Bronchial epithelial cell (primary cell): ENCODE results near the gene ZNF548. TPM values are rescaled to one million over a fixed set of nuclear protein-coding genes. Genes with fewer than 3 reads are reported as not detected.

Source experiments
- DNase-seq: peaks from one replicate; pipeline ENCODE4 v3.0.0-alpha.2; 2010; ENCODE audit warnings: low read depth
- FAIRE-seq: peaks from 2 replicates; lab custom pipeline; 2011; peaks lifted over from hg19 to GRCh38; lab: Jason Lieb, UNC
- H3K27me3 ChIP-seq: 2 replicates; pipeline ENCODE4 v1.5.1; 2011; ENCODE audit warnings: low read length; ENCODE audit not compliant: control insufficient read depth, insufficient read depth
- H3K36me3 ChIP-seq: 2 replicates; pipeline ENCODE4 v1.5.1; 2011; ENCODE audit warnings: low read length; ENCODE audit not compliant: control insufficient read depth, insufficient read depth
- H3K4me3 ChIP-seq: 2 replicates; pipeline ENCODE4 v1.5.1; 2011; ENCODE audit warnings: mild to moderate bottlenecking, low read depth, low read length, control low read depth
- total RNA-seq: library from RNA; depleted of rRNA; stranded (reverse); fragments of >200 nt; gene quantifications from 2 replicates; pipeline ENCODE4 v1.2.1, GENCODE V29; 2014
- TF ChIP-seq, protein P1 (sequence below): IDR thresholded peaks from 2 replicates; pipeline ENCODE4 v1.5.1; 2011; ENCODE audit warnings: mild to moderate bottlenecking, moderate library complexity, low read length, control low read depth, inconsistent platforms; ENCODE audit not compliant: insufficient read depth, severe bottlenecking

The ZNF548 gene
- total RNA-seq, 1 donor from 2014 or later = 31.9 TPM

DNA sequence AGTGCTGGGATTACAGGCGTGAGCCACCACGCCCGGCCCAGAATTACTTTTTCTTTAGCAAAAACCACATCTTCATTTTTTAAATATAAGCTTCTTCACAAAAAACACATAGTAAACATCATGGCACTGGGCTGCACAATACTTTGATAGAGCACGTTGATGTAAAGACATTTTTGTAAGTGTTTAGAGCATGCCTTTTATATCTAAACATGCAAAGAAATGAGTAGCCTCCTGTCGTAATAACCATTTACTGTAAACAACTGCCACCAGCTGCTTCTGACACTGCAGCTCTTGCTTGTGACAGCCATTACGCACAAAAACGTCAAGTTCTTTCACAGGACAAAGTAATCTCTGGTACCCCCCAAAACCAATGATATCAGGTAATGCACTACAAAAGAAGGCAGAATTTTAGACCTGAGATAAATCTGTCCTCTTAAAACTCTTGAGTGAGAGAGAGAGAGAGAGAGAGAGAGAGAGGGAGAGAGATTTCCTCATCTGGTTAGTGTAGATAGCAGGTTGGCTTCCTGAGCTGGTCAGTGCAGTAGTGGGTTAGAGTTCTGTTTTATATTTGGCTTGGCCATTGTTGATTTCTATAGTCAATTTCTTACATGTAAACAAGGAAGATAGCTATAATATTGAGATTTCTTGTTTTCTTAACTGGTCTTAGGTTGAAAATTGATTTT, 6.7 kb upstream of the ZNF548 start:
- no peak for FAIRE-seq
- Histone ChIP-seq H3K36me3 (no peaks in the 10 kb centered on the region), H3K27me3 (no peaks in the 10 kb centered on the region), H3K4me3 (no peak overlapping the region)
- TF ChIP-seq, protein P1, sequence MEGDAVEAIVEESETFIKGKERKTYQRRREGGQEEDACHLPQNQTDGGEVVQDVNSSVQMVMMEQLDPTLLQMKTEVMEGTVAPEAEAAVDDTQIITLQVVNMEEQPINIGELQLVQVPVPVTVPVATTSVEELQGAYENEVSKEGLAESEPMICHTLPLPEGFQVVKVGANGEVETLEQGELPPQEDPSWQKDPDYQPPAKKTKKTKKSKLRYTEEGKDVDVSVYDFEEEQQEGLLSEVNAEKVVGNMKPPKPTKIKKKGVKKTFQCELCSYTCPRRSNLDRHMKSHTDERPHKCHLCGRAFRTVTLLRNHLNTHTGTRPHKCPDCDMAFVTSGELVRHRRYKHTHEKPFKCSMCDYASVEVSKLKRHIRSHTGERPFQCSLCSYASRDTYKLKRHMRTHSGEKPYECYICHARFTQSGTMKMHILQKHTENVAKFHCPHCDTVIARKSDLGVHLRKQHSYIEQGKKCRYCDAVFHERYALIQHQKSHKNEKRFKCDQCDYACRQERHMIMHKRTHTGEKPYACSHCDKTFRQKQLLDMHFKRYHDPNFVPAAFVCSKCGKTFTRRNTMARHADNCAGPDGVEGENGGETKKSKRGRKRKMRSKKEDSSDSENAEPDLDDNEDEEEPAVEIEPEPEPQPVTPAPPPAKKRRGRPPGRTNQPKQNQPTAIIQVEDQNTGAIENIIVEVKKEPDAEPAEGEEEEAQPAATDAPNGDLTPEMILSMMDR = no peak
- DNase-seq = no peak

DNA sequence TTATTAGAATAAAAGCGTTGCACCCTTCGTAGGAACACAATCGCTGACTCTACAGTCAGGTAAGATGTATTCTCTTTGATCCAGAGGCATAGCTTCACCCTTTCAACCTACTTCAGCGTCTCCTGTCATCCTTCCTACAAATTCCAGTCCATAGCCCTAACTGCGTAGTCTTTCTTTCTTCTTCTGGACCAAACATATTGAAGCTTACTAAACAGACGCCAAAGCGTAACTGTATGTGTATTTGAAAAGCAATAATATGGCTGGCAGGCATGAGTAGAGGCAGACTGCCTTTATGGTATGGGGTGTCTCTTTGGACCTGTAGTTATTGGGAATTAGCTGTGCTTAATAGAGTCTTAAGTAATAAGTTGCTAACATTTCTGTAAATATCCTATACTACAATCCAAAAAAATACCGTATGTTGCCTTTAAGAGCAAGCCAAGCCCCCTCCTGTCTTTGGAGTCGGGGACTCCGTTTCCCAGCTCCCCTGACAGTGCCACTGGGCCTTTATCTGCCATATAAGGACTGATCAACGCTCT, 392 bp upstream of the ZNF548 start:
- TF ChIP-seq, protein P1 = no peak
- Histone ChIP-seq H3K27me3 (no peaks in the 10 kb centered on the region), H3K4me3 (peak overlapping the region; percentile 49), H3K36me3 (peaks cover 2% of the 10 kb centered on the region)
- DNase-seq (no peak), FAIRE-seq (no peak)

DNA sequence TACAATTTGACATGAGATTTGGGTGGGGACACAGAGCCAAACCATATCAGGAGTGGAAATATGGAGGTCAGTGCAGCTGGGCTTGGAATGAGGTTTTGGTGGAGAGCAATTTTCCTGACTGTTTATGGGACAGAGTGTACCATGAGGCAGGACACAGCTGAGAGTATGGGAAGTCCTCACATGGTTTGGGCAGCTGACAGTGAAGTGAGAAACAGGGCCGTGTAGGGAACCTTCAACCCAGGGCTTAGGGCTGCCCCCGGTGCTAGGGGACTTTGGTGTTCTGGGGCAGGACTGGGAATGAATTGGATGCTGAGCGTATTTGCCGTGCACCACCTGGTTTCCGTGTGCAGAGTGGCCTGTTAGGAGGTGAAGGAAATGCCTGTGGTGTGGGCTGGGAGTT, 6.1 kb downstream of the ZNF548 start:
- peaks cover 11% of the 10 kb centered on the region for H3K36me3 ChIP-seq
- no peaks in the 10 kb centered on the region for H3K27me3 ChIP-seq
- no peak for DNase-seq
- H3K4me3 ChIP-seq = no peak overlapping the region
- peak; percentile 7 for FAIRE-seq
- TF ChIP-seq, protein P1 = no peak

DNA sequence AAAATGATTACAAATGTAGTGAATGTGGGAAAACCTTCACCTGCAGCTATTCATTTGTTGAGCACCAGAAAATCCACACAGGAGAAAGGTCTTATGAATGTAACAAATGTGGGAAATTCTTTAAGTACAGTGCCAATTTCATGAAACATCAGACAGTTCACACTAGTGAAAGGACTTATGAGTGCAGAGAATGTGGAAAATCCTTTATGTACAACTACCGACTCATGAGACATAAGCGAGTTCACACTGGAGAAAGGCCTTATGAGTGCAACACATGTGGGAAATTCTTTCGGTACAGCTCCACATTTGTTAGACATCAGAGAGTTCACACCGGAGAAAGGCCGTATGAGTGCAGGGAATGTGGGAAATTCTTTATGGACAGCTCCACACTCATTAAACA, 9.2 kb downstream of the ZNF548 start:
- DNase-seq (no peak), FAIRE-seq (no peak)
- no peaks in the 10 kb centered on the region for H3K27me3 ChIP-seq
- H3K36me3 ChIP-seq = peaks cover 10% of the 10 kb centered on the region
- no peak overlapping the region for H3K4me3 ChIP-seq
- TF ChIP-seq, protein P1 = no peak

DNA sequence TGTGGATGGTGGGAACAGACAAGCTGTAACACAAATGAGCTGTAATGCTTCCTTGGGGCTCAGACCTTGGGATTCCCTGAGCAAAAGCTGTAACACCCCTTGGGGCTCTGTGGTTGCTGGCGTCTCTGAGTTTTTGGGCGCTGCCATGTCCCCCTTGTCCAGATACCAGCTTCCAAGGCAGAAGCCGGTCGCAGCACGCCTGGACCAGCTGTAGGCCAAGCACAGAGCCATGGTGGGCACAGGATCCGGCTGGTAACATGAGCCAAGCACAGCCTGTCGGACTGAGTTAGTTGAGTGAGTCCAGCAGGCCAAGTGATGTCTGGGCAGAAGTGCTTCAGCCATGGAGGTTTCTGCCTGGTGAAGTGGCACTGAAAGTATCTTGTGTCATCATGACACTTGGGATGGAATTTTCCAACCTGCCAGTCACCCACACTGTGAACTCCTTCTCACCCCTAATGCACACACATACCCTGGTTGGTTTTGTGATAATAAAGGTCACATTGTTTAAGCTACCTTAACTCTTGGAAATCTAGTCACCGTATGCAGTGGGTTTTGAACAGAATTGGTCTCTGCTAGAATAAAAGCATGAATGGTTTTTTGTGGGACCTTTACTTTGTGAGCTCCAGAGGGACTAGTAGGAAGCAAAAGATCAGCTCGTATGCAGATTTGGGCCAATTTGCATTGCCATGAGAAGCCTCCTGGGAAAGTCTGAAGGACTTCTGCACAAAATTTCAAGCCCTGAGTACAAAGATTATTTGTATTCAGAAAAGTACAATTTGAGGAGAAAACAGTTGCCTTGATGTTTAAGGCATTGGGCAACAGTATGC, 14.3 kb downstream of the ZNF548 start:
- FAIRE-seq (no peak), DNase-seq (no peak)
- Histone ChIP-seq H3K4me3 (no peak overlapping the region), H3K27me3 (no peaks in the 10 kb centered on the region), H3K36me3 (no peaks in the 10 kb centered on the region)
- TF ChIP-seq, protein P1 = no peak
